ENCODE results near the gene CYGB.

Gene CYGB

DNA sequence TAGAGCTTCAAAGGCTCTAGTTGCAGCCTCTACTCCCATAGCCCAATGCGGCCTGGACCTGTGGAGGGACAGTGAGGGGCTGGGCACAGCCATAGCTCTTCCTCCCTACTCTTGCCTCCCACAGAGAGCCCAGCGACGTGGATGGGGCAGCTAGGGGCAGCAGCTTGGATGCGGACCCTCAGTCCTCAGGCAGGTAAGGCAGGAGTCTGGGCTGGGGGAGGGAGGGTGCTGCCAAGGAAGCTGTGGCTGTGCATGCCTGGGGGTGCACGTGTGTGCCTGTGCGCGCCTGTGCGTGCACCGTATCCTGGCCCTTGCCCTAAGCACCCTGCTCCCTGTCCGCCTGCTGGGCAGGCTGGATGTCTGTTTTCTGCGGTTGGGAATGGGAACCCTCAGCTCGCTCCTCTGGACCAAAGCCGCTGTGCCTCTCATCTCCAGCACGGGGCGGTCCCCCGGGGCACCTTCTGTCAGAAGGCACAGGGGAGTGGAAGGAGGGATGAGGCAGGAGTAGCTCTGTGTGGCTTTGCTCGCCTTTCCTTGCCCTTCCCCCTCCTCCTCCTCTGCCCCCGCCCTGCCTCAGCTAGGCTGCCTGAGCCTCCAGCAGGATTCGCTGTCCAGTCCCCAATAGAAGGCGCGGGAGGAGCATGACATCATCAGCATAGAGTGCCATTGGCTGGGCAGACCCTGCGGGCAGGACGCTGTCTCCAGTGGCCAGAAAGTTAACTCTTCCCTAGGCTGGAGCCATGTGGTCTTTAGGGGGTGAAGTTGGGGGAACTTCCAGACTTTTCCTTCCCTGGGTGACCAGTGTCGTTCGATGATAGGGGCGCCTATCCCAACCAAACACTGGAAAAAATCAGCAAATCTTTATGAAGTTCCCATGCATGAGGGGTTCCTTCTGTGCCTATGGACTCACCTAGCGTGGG lies 3.1 kb upstream of the CYGB start:
- Histone ChIP-seq H3K27ac (no peak overlapping the region), H3K36me3 (no peaks in the 10 kb centered on the region), H3K9me3 (no peaks in the 10 kb centered on the region), H3K27me3 (peaks cover 95% of the 10 kb centered on the region), H3K4me3 (ENCODE audit: low read depth in 1 of 2, low read length in 1 of 2) (no peak overlapping the region), H3K4me1 (ENCODE audit: control insufficient read depth in 1 of 2, insufficient read depth in 1 of 2, low read depth in 1 of 2, low read length in 1 of 2) (peaks cover 11 to 14% of the 10 kb centered on the region in 2 experiments)
- TF ChIP-seq, protein P1, sequence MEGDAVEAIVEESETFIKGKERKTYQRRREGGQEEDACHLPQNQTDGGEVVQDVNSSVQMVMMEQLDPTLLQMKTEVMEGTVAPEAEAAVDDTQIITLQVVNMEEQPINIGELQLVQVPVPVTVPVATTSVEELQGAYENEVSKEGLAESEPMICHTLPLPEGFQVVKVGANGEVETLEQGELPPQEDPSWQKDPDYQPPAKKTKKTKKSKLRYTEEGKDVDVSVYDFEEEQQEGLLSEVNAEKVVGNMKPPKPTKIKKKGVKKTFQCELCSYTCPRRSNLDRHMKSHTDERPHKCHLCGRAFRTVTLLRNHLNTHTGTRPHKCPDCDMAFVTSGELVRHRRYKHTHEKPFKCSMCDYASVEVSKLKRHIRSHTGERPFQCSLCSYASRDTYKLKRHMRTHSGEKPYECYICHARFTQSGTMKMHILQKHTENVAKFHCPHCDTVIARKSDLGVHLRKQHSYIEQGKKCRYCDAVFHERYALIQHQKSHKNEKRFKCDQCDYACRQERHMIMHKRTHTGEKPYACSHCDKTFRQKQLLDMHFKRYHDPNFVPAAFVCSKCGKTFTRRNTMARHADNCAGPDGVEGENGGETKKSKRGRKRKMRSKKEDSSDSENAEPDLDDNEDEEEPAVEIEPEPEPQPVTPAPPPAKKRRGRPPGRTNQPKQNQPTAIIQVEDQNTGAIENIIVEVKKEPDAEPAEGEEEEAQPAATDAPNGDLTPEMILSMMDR (IDR thresholded peaks at IDR 0.05), result no peak

DNA sequence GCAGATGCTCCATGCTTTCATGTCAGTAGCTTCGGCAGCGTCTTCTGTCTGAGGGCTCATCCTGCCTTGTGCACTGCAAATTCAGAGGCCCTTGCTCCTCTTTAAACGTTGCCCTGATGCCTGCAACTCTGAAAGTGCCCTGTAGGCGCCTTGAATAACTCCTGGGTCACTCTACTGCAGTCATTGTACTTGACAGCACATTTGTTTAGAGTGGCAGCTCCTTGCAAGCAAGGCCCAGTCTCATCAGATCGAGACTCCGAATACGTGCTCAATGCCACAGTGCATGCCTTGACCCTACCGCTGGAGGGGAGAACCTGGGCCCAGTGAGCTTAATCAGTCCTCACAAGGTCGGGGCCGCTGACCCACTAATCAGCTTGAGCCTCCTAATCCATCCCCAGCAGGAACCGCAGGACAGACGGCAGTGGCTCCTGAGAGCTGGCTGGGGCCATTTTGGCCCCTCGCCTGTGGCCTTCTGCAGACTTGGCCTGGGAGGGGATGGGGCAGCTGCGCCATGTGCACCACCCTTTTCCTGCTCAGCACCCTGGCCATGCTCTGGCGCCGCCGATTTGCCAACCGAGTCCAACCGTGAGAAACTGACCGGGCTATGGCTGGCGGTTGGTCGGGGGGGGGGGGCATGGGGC lies 2.2 kb upstream of the CYGB start, which contains the start of gene PRCD:
PRCD (plus strand) TSS at position 414 of the 641 bp plus-strand sequence; CDS start at position 512, 98 bp downstream.
- Histone ChIP-seq H3K27me3 (peaks cover 94% of the 10 kb centered on the region), H3K27ac (no peak within 1 kb of the TSS), H3K4me3 (ENCODE audit: low read depth in 1 of 2, low read length in 1 of 2) (no peak within 1 kb of the TSS), H3K9me3 (no peaks in the 10 kb centered on the region), H3K4me1 (ENCODE audit: control insufficient read depth in 1 of 2, insufficient read depth in 1 of 2, low read depth in 1 of 2, low read length in 1 of 2) (peaks cover 11 to 14% of the 10 kb centered on the region in 2 experiments), H3K36me3 (no peaks in the 10 kb centered on the region)
- TF ChIP-seq, protein P1 (IDR thresholded peaks at IDR 0.05), result no peak

DNA sequence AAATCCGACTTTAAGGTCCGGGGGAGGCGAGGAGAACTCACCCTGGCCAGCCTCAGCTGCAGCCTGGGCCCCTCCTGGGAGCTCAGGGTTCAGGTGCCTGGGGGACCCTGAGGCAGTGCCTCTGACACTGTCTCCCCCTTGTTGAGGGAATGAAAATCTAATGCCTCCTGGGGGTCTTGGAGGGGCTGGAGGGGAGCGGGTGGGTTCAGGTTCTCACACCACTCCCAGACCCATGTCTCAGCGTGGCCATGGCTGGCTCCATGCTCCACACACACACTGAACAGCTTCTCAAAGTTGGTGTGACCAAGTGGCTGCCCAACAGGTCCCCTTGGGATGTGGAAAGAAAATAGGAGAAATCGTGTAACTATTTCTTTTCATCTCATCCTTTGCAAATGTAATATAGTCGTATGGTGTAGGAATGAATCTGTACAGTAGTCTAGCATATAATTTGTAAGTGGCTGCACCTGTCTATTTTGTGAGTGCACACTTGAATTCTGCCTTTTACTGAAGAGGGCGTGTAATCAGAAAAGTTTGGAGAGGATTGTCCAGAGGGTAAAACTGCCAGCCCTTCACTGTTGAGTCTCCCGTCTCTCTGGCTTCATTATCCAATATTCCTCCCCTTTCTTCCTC lies 1.5 kb upstream of the CYGB start:
- TF ChIP-seq, protein P1 (IDR thresholded peaks at IDR 0.05), result no peak
- no peak overlapping the region for H3K4me3 ChIP-seq (ENCODE audit: low read depth in 1 of 2, low read length in 1 of 2)

DNA sequence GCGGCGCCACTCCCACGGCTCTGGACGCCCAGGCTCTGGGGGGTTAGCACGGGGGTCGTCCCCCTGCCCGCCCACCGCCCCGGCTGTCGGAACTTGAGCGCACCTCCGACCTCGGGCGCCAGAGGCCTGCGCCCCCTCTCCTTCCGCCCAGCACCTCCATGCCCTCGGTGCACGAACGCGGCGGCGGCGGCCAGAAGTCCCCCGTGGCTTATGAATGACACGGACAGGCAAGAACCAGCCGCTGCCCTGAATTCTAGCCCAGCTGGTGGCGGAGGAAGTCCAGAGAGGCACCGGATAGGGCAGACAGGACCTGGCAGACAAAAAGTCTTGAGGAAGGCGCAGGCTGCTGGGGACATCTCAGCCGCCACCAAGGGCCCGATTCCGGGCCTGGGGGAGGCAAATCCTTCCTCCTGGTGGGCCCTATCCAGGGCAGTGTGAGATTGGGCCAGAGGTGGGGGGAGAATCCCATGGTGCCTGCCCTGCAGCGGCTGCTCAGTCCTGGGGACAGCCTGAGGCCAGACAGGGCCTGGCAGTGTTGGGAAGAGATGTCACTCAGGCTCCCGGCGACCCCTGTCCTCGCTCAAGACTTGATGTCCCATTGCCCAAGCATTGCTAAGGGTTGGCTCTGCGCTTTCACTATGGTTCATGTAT lies 897 bp upstream of the CYGB start:
- Histone ChIP-seq H3K27me3 (peaks cover 87% of the 10 kb centered on the region), H3K36me3 (no peaks in the 10 kb centered on the region), H3K4me1 (ENCODE audit: control insufficient read depth in 1 of 2, insufficient read depth in 1 of 2, low read depth in 1 of 2, low read length in 1 of 2) (peaks cover 11 to 14% of the 10 kb centered on the region in 2 experiments), H3K4me3 (ENCODE audit: low read depth in 1 of 2, low read length in 1 of 2) (no peak overlapping the region), H3K27ac (no peak overlapping the region), H3K9me3 (no peaks in the 10 kb centered on the region)
- TF ChIP-seq, protein P1 (IDR thresholded peaks at IDR 0.05), result no peak

More for the DNA sequence above, 1.5 kb upstream of the CYGB start:
- Histone ChIP-seq H3K4me1 (ENCODE audit: control insufficient read depth in 1 of 2, insufficient read depth in 1 of 2, low read depth in 1 of 2, low read length in 1 of 2) (peaks cover 11 to 14% of the 10 kb centered on the region in 2 experiments), H3K27ac (no peak overlapping the region), H3K27me3 (peaks cover 93% of the 10 kb centered on the region), H3K9me3 (no peaks in the 10 kb centered on the region), H3K36me3 (no peaks in the 10 kb centered on the region)

DNA sequence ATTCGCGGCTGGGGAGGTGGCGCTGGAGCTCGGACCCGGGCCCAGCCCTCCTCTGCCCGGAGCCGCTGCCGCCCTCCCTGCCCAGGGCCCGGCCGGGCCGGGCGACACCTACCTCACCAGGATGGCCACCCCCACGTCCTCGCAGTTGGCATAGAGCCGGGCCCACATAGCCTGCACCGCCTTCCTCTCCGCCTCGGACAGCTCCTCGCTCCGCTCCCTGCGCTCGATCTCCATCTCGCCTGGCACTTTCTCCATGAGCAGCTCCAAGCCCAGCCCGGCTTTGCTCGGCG lies 276 bp downstream of the CYGB start:
- Histone ChIP-seq H3K9me3 (no peaks in the 10 kb centered on the region), H3K4me3 (ENCODE audit: low read depth in 1 of 2, low read length in 1 of 2) (no peak overlapping the region), H3K4me1 (ENCODE audit: control insufficient read depth in 1 of 2, insufficient read depth in 1 of 2, low read depth in 1 of 2, low read length in 1 of 2) (peaks cover 11 to 14% of the 10 kb centered on the region in 2 experiments), H3K27ac (no peak overlapping the region), H3K27me3 (peaks cover 75% of the 10 kb centered on the region), H3K36me3 (no peaks in the 10 kb centered on the region)
- TF ChIP-seq, protein P1 (IDR thresholded peaks at IDR 0.05), result no peak
